ENCODE measurements around the gene RNF183.

GRCh38 chr9:113349066-113349444 is 45.9 kb upstream of the RNF183 start:
- TF ChIP-seq, protein P1, sequence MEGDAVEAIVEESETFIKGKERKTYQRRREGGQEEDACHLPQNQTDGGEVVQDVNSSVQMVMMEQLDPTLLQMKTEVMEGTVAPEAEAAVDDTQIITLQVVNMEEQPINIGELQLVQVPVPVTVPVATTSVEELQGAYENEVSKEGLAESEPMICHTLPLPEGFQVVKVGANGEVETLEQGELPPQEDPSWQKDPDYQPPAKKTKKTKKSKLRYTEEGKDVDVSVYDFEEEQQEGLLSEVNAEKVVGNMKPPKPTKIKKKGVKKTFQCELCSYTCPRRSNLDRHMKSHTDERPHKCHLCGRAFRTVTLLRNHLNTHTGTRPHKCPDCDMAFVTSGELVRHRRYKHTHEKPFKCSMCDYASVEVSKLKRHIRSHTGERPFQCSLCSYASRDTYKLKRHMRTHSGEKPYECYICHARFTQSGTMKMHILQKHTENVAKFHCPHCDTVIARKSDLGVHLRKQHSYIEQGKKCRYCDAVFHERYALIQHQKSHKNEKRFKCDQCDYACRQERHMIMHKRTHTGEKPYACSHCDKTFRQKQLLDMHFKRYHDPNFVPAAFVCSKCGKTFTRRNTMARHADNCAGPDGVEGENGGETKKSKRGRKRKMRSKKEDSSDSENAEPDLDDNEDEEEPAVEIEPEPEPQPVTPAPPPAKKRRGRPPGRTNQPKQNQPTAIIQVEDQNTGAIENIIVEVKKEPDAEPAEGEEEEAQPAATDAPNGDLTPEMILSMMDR (conservative IDR thresholded peaks at IDR 0.05; ENCODE audit: low read depth, low read length): no peak
- TF ChIP-seq RCOR1 (IDR thresholded peaks at IDR 0.05; ENCODE audit: insufficient replicate concordance, low read length) (no peak), MAFK (IDR thresholded peaks at IDR 0.05; ENCODE audit: low read depth, low read length) (no peak), POLR2A (IDR thresholded peaks at IDR 0.05; ENCODE audit: low read depth, low read length) (no peak), CEBPB (IDR thresholded peaks at IDR 0.05; ENCODE audit: low read depth, low read length) (no peak), BHLHE40 (IDR thresholded peaks at IDR 0.05; ENCODE audit: low read depth, low read length) (no peak), NFE2L2 (IDR thresholded peaks at IDR 0.05; ENCODE audit: low read depth, low read length) (no peak)
- TF ChIP-seq, protein P2, sequence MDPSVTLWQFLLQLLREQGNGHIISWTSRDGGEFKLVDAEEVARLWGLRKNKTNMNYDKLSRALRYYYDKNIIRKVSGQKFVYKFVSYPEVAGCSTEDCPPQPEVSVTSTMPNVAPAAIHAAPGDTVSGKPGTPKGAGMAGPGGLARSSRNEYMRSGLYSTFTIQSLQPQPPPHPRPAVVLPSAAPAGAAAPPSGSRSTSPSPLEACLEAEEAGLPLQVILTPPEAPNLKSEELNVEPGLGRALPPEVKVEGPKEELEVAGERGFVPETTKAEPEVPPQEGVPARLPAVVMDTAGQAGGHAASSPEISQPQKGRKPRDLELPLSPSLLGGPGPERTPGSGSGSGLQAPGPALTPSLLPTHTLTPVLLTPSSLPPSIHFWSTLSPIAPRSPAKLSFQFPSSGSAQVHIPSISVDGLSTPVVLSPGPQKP (IDR thresholded peaks at IDR 0.05; ENCODE audit: borderline replicate concordance, low read depth, low read length): no peak
- TF ChIP-seq, protein P3, sequence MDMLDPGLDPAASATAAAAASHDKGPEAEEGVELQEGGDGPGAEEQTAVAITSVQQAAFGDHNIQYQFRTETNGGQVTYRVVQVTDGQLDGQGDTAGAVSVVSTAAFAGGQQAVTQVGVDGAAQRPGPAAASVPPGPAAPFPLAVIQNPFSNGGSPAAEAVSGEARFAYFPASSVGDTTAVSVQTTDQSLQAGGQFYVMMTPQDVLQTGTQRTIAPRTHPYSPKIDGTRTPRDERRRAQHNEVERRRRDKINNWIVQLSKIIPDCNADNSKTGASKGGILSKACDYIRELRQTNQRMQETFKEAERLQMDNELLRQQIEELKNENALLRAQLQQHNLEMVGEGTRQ (IDR thresholded peaks at IDR 0.05; ENCODE audit: low read depth, low read length): no peak
